ENCODE data around the gene EXD2.

Gene EXD2

DNA sequence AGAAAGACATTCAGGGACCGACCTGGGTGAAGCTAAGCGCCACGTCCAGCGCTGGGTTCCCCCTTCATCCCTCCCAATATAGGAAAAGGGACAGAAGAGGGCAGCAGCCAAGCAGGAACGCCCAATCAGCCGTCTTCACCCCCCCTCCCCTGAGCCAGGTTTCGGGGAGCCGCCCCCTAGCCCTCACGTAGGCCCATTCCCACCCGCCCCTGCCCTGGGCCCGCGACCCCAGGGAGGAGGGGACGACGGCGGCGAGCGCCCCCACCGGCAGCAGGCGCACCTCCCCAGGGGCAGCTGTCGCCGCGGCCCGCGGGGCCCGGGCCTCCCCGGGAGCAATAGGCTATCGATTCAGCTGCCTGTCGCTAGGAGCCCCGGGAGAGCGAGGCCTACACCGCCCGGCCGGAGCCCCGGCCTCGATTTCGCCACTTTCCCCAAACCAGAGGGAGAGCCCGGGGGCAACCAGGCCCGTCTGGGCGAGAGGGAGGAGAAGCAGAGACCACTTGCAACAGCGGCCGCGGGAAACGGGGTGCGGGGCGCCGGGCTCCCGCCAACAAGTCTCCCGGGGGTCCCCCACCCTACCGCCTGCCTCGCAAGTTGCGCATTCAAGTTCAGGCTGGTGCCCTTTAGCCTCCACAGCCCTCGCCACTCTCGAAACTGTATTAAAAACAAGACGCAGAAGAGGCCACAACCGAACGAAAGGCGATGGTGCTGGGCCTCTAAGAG lies 39.7 kb upstream of the EXD2 start:
- no peaks in the 10 kb centered on the region for H3K9me3 ChIP-seq (ENCODE audit: severe bottlenecking)
- H3K4me3 ChIP-seq (ENCODE audit: severe bottlenecking), result peak overlapping the region; percentile 79
- ATAC-seq (ENCODE audit: low read depth), result peak; percentile 60
- H3K4me1 ChIP-seq (ENCODE audit: insufficient read depth, poor library complexity, severe bottlenecking), result peaks cover 14% of the 10 kb centered on the region
- peak overlapping the region; percentile 68 for H3K27ac ChIP-seq (ENCODE audit: poor library complexity, severe bottlenecking)
- peak; percentile 75 for DNase-seq (ENCODE audit: low spot score)
- H3K27me3 ChIP-seq (ENCODE audit: insufficient read depth, poor library complexity, severe bottlenecking), result no peaks in the 10 kb centered on the region
- TF ChIP-seq CTCF (IDR thresholded peaks at IDR 0.05; ENCODE audit: poor library complexity, severe bottlenecking), result peak; percentile 88
- peaks cover 26% of the 10 kb centered on the region for H3K36me3 ChIP-seq (ENCODE audit: low read depth)

GRCh38 chr14:69152181-69152901 lies 39.0 kb upstream of the EXD2 start:
- DNase-seq (ENCODE audit: low spot score), result peak; percentile 68
- no peaks in the 10 kb centered on the region for H3K27me3 ChIP-seq (ENCODE audit: insufficient read depth, poor library complexity, severe bottlenecking)

DNA sequence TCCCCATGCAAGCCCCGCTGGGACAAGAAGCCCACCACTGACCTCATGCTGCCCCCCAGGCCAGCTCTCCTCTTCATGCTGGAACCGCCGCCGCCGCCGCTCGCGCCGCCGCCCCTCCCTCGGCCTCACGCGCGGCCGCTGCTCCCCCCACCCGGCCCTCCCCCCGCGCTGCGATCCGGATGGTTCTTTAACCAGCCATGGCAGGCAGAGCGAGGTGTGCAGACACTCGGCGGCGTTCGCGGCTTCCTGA lies 38.5 kb upstream of the EXD2 start, which contains the start of gene DCAF5:
Gene DCAF5 (minus strand): TSS at position 218 of the 250 bp plus-strand sequence. CDS start 141 bp downstream, at position 77.
- TF ChIP-seq CTCF (IDR thresholded peaks at IDR 0.05; ENCODE audit: poor library complexity, severe bottlenecking), result no peak
- DNase-seq (ENCODE audit: low spot score) (peak; percentile 97), ATAC-seq (ENCODE audit: low read depth) (no peak)
- no peaks in the 10 kb centered on the region for H3K9me3 ChIP-seq (ENCODE audit: severe bottlenecking)
- H3K27ac ChIP-seq (ENCODE audit: poor library complexity, severe bottlenecking), result peak within 1 kb of the TSS; percentile 68
- H3K4me3 ChIP-seq (ENCODE audit: severe bottlenecking), result peak within 1 kb of the TSS; percentile 79
- no peaks in the 10 kb centered on the region for H3K27me3 ChIP-seq (ENCODE audit: insufficient read depth, poor library complexity, severe bottlenecking)
- peaks cover 14% of the 10 kb centered on the region for H3K4me1 ChIP-seq (ENCODE audit: insufficient read depth, poor library complexity, severe bottlenecking)
- peaks cover 18% of the 10 kb centered on the region for H3K36me3 ChIP-seq (ENCODE audit: low read depth)

More at GRCh38 chr14:69152181-69152901, 39.0 kb upstream of the EXD2 start:
- Histone ChIP-seq H3K4me3 (ENCODE audit: severe bottlenecking) (peak overlapping the region; percentile 79), H3K4me1 (ENCODE audit: insufficient read depth, poor library complexity, severe bottlenecking) (peaks cover 14% of the 10 kb centered on the region), H3K27ac (ENCODE audit: poor library complexity, severe bottlenecking) (peak overlapping the region; percentile 68), H3K36me3 (ENCODE audit: low read depth) (peaks cover 21% of the 10 kb centered on the region), H3K9me3 (ENCODE audit: severe bottlenecking) (no peaks in the 10 kb centered on the region)
- ATAC-seq (ENCODE audit: low read depth), result peak; percentile 1; the same call in 2 of the 3 replicates
- no peak for TF ChIP-seq CTCF (IDR thresholded peaks at IDR 0.05; ENCODE audit: poor library complexity, severe bottlenecking)

DNA sequence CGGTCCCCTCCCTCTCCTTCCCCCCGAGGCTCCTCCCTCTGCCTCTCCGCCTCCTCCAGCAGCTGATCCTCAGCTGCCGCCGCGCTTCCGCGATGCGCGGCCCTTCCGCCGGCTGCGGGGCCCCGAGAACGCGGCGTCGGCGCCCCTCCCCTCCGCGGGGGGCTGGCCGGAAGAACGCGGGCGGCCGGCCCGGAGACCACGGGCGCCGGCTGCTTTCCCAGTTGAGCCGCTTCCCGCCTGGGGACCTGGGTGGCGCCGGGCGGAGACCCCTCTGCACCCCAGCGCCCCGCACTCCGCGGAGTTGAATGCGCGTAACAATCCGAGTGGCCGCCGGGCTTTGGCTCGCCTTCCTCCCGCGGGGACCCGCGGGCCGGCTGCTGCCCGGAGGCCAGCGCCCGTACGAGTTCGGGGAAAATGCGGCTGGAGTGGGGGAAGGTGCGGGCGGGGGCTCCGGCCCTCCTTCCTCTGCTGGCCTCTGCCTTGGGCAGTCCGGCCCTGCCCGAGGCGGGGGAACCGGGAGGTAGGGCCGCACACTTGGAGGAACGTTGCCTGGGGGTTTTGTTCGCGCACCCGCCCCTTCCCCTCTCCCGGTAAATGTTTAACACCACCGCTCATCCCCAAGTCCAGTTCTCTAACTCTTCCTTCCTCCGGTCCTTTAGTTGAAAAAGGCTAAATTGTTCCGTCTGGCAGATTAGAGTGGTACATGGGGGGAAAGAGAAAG lies 38.0 kb upstream of the EXD2 start:
- peak overlapping the region; percentile 79 for H3K4me3 ChIP-seq (ENCODE audit: severe bottlenecking)
- peaks cover 14% of the 10 kb centered on the region for H3K4me1 ChIP-seq (ENCODE audit: insufficient read depth, poor library complexity, severe bottlenecking)
- ATAC-seq (ENCODE audit: low read depth) (peak; percentile 86), DNase-seq (ENCODE audit: low spot score) (no peak)
- H3K27ac ChIP-seq (ENCODE audit: poor library complexity, severe bottlenecking), result peak overlapping the region; percentile 68
- no peaks in the 10 kb centered on the region for H3K27me3 ChIP-seq (ENCODE audit: insufficient read depth, poor library complexity, severe bottlenecking)
- no peaks in the 10 kb centered on the region for H3K9me3 ChIP-seq (ENCODE audit: severe bottlenecking)
- no peak for TF ChIP-seq CTCF (IDR thresholded peaks at IDR 0.05; ENCODE audit: poor library complexity, severe bottlenecking)
- peaks cover 18% of the 10 kb centered on the region for H3K36me3 ChIP-seq (ENCODE audit: low read depth)
